Measurements from ENCODE around the gene CDKAL1. TPM values are rescaled to one million over a fixed set of nuclear protein-coding genes. Genes with fewer than 3 reads are reported as not detected.

The CDKAL1 gene
- total RNA-seq, 2 donors from 2014 or later: 23.5 to 26.4 TPM

- no peak overlapping the region for H3K27ac ChIP-seq (ENCODE audit: low read depth, low read length)
- peaks cover 29% of the 10 kb centered on the region for H3K4me1 ChIP-seq (ENCODE audit: control insufficient read depth, insufficient read depth, low read length)
- H3K9ac ChIP-seq (ENCODE audit: extremely low read depth, low read length, poor library complexity, severe bottlenecking): no peak overlapping the region
- no peak overlapping the region for H3K4me3 ChIP-seq (ENCODE audit: low read length)
- peaks cover 4% of the 10 kb centered on the region for H3K36me3 Mint-ChIP-seq (ENCODE audit: low read depth)
- no peaks in the 10 kb centered on the region for H3K9me3 Mint-ChIP-seq
- no peaks in the 10 kb centered on the region for H3K9me3 ChIP-seq (ENCODE audit: control insufficient read depth, low read length)
- no peak for TF ChIP-seq CTCF (conservative IDR thresholded peaks at IDR 0.05)
- H3K4me3 Mint-ChIP-seq: no peak overlapping the region
- no peaks in the 10 kb centered on the region for H3K27me3 ChIP-seq (ENCODE audit: control insufficient read depth, insufficient read depth, low read length, poor library complexity, severe bottlenecking)
- H3K36me3 ChIP-seq (ENCODE audit: control insufficient read depth, insufficient read depth, low read length): peaks cover 3% of the 10 kb centered on the region
- H3K4me1 Mint-ChIP-seq: peaks cover 37% of the 10 kb centered on the region
- 84 to 90% methylated on average over 2 to 4 of the region's 4 CpGs for WGBS, 2 experiments (ENCODE audit: insufficient coverage in 1 of 2, insufficient read length in 1 of 2)
- no peak overlapping the region for H3K27ac Mint-ChIP-seq
- H3K27me3 Mint-ChIP-seq (ENCODE audit: insufficient read depth): no peaks in the 10 kb centered on the region
- DNase-seq: no peak
Measured at GRCh38 chr6:21083708-21084107, 549.5 kb downstream of the CDKAL1 start.

GRCh38 chr6:21084656-21085055, 550.4 kb downstream of the CDKAL1 start:
- Mint-ChIP-seq H3K36me3 (ENCODE audit: low read depth) (peaks cover 4% of the 10 kb centered on the region), H3K4me1 (peaks cover 28% of the 10 kb centered on the region), H3K27me3 (ENCODE audit: insufficient read depth) (no peaks in the 10 kb centered on the region), H3K4me3 (no peak overlapping the region), H3K27ac (no peak overlapping the region), H3K9me3 (no peaks in the 10 kb centered on the region)
- Histone ChIP-seq H3K27ac (ENCODE audit: low read depth, low read length) (no peak overlapping the region), H3K27me3 (ENCODE audit: control insufficient read depth, insufficient read depth, low read length, poor library complexity, severe bottlenecking) (no peaks in the 10 kb centered on the region), H3K4me3 (ENCODE audit: low read length) (no peak overlapping the region), H3K36me3 (ENCODE audit: control insufficient read depth, insufficient read depth, low read length) (peaks cover 3% of the 10 kb centered on the region), H3K9me3 (ENCODE audit: control insufficient read depth, low read length) (no peaks in the 10 kb centered on the region), H3K4me1 (ENCODE audit: control insufficient read depth, insufficient read depth, low read length) (peaks cover 24% of the 10 kb centered on the region), H3K9ac (ENCODE audit: extremely low read depth, low read length, poor library complexity, severe bottlenecking) (no peak overlapping the region)
- no peak for DNase-seq
- no peak for TF ChIP-seq CTCF (conservative IDR thresholded peaks at IDR 0.05)
- WGBS, 2 experiments (ENCODE audit: insufficient coverage in 1 of 2, insufficient read length in 1 of 2): 83 to 96% methylated on average over 1 to 2 of the region's 2 CpGs

GRCh38 chr6:21085211-21085610, 551.0 kb downstream of the CDKAL1 start:
- H3K27ac Mint-ChIP-seq: no peak overlapping the region

More at GRCh38 chr6:21085211-21085610, 551.0 kb downstream of the CDKAL1 start:
- peaks cover 21% of the 10 kb centered on the region for H3K4me1 ChIP-seq (ENCODE audit: control insufficient read depth, insufficient read depth, low read length)
- H3K4me3 ChIP-seq (ENCODE audit: low read length): no peak overlapping the region
- H3K9ac ChIP-seq (ENCODE audit: extremely low read depth, low read length, poor library complexity, severe bottlenecking): no peak overlapping the region
- 88 to 95% methylated on average over 1 to 3 of the region's 3 CpGs for WGBS, 2 experiments (ENCODE audit: insufficient coverage in 1 of 2, insufficient read length in 1 of 2)
- H3K9me3 ChIP-seq (ENCODE audit: control insufficient read depth, low read length): no peaks in the 10 kb centered on the region
- DNase-seq: no peak
- H3K27me3 ChIP-seq (ENCODE audit: control insufficient read depth, insufficient read depth, low read length, poor library complexity, severe bottlenecking): no peaks in the 10 kb centered on the region
- Mint-ChIP-seq H3K4me3 (no peak overlapping the region), H3K4me1 (peaks cover 24% of the 10 kb centered on the region), H3K36me3 (ENCODE audit: low read depth) (peaks cover 4% of the 10 kb centered on the region), H3K9me3 (no peaks in the 10 kb centered on the region), H3K27me3 (ENCODE audit: insufficient read depth) (no peaks in the 10 kb centered on the region)
- no peak for TF ChIP-seq CTCF (conservative IDR thresholded peaks at IDR 0.05)
- H3K27ac ChIP-seq (ENCODE audit: low read depth, low read length): no peak overlapping the region
- peaks cover 3% of the 10 kb centered on the region for H3K36me3 ChIP-seq (ENCODE audit: control insufficient read depth, insufficient read depth, low read length)

Data from endodermal cell (in vitro differentiated cells).